HEK293 (cell line): ENCODE measurements around the gene MECP2.

Experiments used
- CTCF ChIA-PET: fragments of 350-600 bp; formaldehyde crosslinking; extraction: SDS; loops from one replicate; lab custom pipeline; 2021; ENCODE audit warnings: antibody characterized with exemption; lab: Yijun Ruan, JAX
- POLR2A ChIA-PET: fragments of 300-600 bp; formaldehyde crosslinking; extraction: SDS; loops from one replicate; lab custom pipeline; 2020; ENCODE audit warnings: antibody characterized with exemption, inconsistent platforms; lab: Yijun Ruan, JAX
- H3K27ac ChIP-seq: fragments of 200-500 bp; sonication (Bioruptor generic); 2 replicates; pipeline ENCODE4 v1.5.1; 2014; ENCODE audit warnings: low read depth, low read length, control low read depth, inconsistent platforms; ENCODE audit errors: extremely low read depth
- H3K36me3 ChIP-seq, 2 experiments: fragments of 200-500 bp in 1 of 2; sonication (Bioruptor generic) in 1 of 2; 1 replicate in 1 of 2; 2 replicates in 1 of 2; pipeline ENCODE4 v1.5.1; 2014 to 2017; ENCODE audit warnings: inconsistent platforms in 2 of 2, low read length in 2 of 2; ENCODE audit not compliant: control insufficient read depth in 2 of 2, insufficient read depth in 1 of 2
- H3K4me1 ChIP-seq: fragments of 200-500 bp; sonication (Bioruptor generic); 2 replicates; pipeline ENCODE4 v1.5.1; 2014; ENCODE audit warnings: mild to moderate bottlenecking, low read length, inconsistent platforms; ENCODE audit not compliant: control insufficient read depth, insufficient read depth
- H3K4me3 ChIP-seq: 2 replicates; pipeline ENCODE4 v1.5.1; 2011; ENCODE audit warnings: low read depth, mild to moderate bottlenecking, control low read depth, low read length, moderate library complexity
- H3K9me3 ChIP-seq: fragments of 200-500 bp; sonication (Bioruptor generic); 2 replicates; pipeline ENCODE4 v1.5.1; 2014; ENCODE audit warnings: low read depth, low read length, inconsistent platforms; ENCODE audit not compliant: control insufficient read depth, insufficient read depth
- EGR2 ChIP-seq: fragments of 450-650 bp; formaldehyde crosslinking; IDR thresholded peaks from 2 replicates; pipeline ENCODE4 v1.5.1; 2016; ENCODE audit warnings: low read depth, missing biosample characterization, missing genetic modification characterization
- GLIS1 ChIP-seq: fragments of 450-650 bp; formaldehyde crosslinking; IDR thresholded peaks from 2 replicates; pipeline ENCODE4 v1.5.1; 2016; ENCODE audit warnings: missing biosample characterization, missing genetic modification characterization
- HOXD13 ChIP-seq: sonication (generic); formaldehyde crosslinking; IDR thresholded peaks from 2 replicates; pipeline ENCODE4 v1.8.0; 2022; ENCODE audit warnings: missing genetic modification reagents, borderline replicate concordance
- KLF8 ChIP-seq: fragments of 450-650 bp; formaldehyde crosslinking; IDR thresholded peaks from 2 replicates; pipeline ENCODE4 v1.5.1; 2016; ENCODE audit warnings: missing biosample characterization, missing genetic modification characterization
- OVOL3 ChIP-seq: fragments of 450-650 bp; formaldehyde crosslinking; IDR thresholded peaks from 2 replicates; pipeline ENCODE4 v1.5.1; 2016; ENCODE audit warnings: missing biosample characterization, missing genetic modification characterization
- SALL2 ChIP-seq: fragments of 450-650 bp; formaldehyde crosslinking; IDR thresholded peaks from 2 replicates; pipeline ENCODE4 v1.5.0; 2017; ENCODE audit warnings: missing biosample characterization, mild to moderate bottlenecking, missing genetic modification characterization, borderline replicate concordance
- TCF7L2 ChIP-seq: IDR thresholded peaks from 2 replicates; pipeline ENCODE4 v1.6.1; 2011; ENCODE audit warnings: low read depth, mild to moderate bottlenecking, inconsistent platforms, low read length, moderate library complexity, borderline replicate concordance
- ZNF175 ChIP-seq: fragments of 450-650 bp; formaldehyde crosslinking; IDR thresholded peaks from 2 replicates; pipeline ENCODE4 v1.5.1; 2016; ENCODE audit warnings: missing biosample characterization, missing genetic modification characterization
- ZNF221 ChIP-seq: fragments of 450-650 bp; formaldehyde crosslinking; IDR thresholded peaks from 2 replicates; pipeline ENCODE4 v1.5.1; 2017; ENCODE audit warnings: missing biosample characterization, missing genetic modification characterization, borderline replicate concordance
- ZNF341 ChIP-seq: fragments of 450-650 bp; formaldehyde crosslinking; IDR thresholded peaks from 2 replicates; pipeline ENCODE4; 2016; ENCODE audit warnings: low read depth, missing biosample characterization, missing genetic modification characterization
- ZNF350 ChIP-seq: fragments of 450-650 bp; formaldehyde crosslinking; IDR thresholded peaks from 2 replicates; pipeline ENCODE4 v1.5.0; 2017; ENCODE audit warnings: missing biosample characterization, mild to moderate bottlenecking, missing genetic modification characterization
- ZNF473 ChIP-seq: fragments of 450-650 bp; formaldehyde crosslinking; IDR thresholded peaks from 2 replicates; pipeline ENCODE4 v1.5.1; 2017; ENCODE audit warnings: missing biosample characterization, missing genetic modification characterization
- ZNF48 ChIP-seq: fragments of 450-650 bp; formaldehyde crosslinking; IDR thresholded peaks from 2 replicates; pipeline ENCODE4 v1.5.1; 2016; ENCODE audit warnings: missing biosample characterization, missing genetic modification characterization
- ZNF555 ChIP-seq: fragments of 450-650 bp; formaldehyde crosslinking; conservative IDR thresholded peaks from 2 replicates; pipeline ENCODE4 v1.5.1; 2017; ENCODE audit warnings: missing biosample characterization, mild to moderate bottlenecking, missing genetic modification characterization, inconsistent platforms
- ZNF600 ChIP-seq: fragments of 450-650 bp; formaldehyde crosslinking; IDR thresholded peaks from 2 replicates; pipeline ENCODE4 v1.5.1; 2016; ENCODE audit warnings: missing biosample characterization, missing genetic modification characterization
- ZSCAN16 ChIP-seq: fragments of 450-650 bp; formaldehyde crosslinking; IDR thresholded peaks from 2 replicates; pipeline ENCODE4 v1.5.1; 2016; ENCODE audit warnings: missing biosample characterization, missing genetic modification characterization
- ZSCAN23 ChIP-seq: fragments of 450-650 bp; formaldehyde crosslinking; IDR thresholded peaks from 2 replicates; pipeline ENCODE4 v1.5.1; 2016; ENCODE audit warnings: missing biosample characterization, missing genetic modification characterization
- TF ChIP-seq, protein P1 (sequence below): fragments of 450-650 bp; formaldehyde crosslinking; IDR thresholded peaks from 2 replicates; pipeline ENCODE4 v1.5.1; 2016; ENCODE audit warnings: missing biosample characterization, missing genetic modification characterization
- TF ChIP-seq, protein P2 (sequence below): fragments of 450-650 bp; formaldehyde crosslinking; IDR thresholded peaks from 2 replicates; pipeline ENCODE4 v1.5.1; 2016; ENCODE audit warnings: missing biosample characterization, missing genetic modification characterization
- TF ChIP-seq, protein P3 (sequence below): fragments of 450-650 bp; formaldehyde crosslinking; IDR thresholded peaks from 2 replicates; pipeline ENCODE4 v1.5.1; 2017; ENCODE audit warnings: missing biosample characterization, missing genetic modification characterization
- TF ChIP-seq, protein P4 (sequence below): fragments of 450-650 bp; formaldehyde crosslinking; IDR thresholded peaks from 2 replicates; pipeline ENCODE4 v1.5.1; 2016; ENCODE audit warnings: missing biosample characterization, missing genetic modification characterization
- TF ChIP-seq, protein P5 (sequence below): fragments of 450-650 bp; formaldehyde crosslinking; IDR thresholded peaks from 2 replicates; pipeline ENCODE4 v1.5.1; 2016; ENCODE audit warnings: missing biosample characterization, missing genetic modification characterization
- TF ChIP-seq, protein P6 (sequence below): fragments of 450-650 bp; formaldehyde crosslinking; conservative IDR thresholded peaks from 2 replicates; pipeline ENCODE4 v1.5.1; 2016; ENCODE audit warnings: low read depth, missing biosample characterization, missing genetic modification characterization

The MECP2 gene

DNA sequence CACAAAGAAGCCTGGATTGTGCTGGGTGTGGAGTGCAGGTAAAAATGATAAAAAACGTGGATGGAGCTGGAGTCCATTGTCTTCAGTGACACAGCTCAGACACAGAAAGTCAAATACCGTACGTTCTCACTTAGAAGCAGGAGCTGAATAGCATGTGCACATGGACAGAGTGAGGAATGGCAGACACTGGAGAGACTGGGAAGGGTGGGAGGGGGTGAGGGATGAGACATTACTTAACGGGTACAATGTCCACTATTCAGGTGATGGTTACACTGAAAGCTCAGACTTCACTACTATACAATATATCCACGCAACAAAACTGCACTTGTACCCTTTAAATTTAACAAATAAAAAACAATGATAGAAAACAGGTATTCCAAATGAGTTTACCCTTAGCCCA lies 59.8 kb downstream of the MECP2 start:
- H3K4me1 ChIP-seq, result no peaks in the 10 kb centered on the region
- no peaks in the 10 kb centered on the region for H3K9me3 ChIP-seq
- H3K4me3 ChIP-seq, result no peak overlapping the region
- ChIA-PET POLR2A (no interaction called here), CTCF (interaction anchor here (2.1 to 4.8 kb wide), 2 partner anchors 14 to 24 kb away, joined by 6 to 24 read pairs; no protein-coding TSS in a partner anchor)
- no peak overlapping the region for H3K27ac ChIP-seq
- TF ChIP-seq ZNF221, result no peak
- no peak for TF ChIP-seq ZSCAN23 (tag by site-specific recombination)
- TF ChIP-seq ZNF473 (tag by site-specific recombination), result no peak
- TF ChIP-seq, protein P1, sequence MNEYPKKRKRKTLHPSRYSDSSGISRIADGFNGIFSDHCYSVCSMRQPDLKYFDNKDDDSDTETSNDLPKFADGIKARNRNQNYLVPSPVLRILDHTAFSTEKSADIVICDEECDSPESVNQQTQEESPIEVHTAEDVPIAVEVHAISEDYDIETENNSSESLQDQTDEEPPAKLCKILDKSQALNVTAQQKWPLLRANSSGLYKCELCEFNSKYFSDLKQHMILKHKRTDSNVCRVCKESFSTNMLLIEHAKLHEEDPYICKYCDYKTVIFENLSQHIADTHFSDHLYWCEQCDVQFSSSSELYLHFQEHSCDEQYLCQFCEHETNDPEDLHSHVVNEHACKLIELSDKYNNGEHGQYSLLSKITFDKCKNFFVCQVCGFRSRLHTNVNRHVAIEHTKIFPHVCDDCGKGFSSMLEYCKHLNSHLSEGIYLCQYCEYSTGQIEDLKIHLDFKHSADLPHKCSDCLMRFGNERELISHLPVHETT (tag by site-specific recombination), result no peak
- TF ChIP-seq, protein P2, sequence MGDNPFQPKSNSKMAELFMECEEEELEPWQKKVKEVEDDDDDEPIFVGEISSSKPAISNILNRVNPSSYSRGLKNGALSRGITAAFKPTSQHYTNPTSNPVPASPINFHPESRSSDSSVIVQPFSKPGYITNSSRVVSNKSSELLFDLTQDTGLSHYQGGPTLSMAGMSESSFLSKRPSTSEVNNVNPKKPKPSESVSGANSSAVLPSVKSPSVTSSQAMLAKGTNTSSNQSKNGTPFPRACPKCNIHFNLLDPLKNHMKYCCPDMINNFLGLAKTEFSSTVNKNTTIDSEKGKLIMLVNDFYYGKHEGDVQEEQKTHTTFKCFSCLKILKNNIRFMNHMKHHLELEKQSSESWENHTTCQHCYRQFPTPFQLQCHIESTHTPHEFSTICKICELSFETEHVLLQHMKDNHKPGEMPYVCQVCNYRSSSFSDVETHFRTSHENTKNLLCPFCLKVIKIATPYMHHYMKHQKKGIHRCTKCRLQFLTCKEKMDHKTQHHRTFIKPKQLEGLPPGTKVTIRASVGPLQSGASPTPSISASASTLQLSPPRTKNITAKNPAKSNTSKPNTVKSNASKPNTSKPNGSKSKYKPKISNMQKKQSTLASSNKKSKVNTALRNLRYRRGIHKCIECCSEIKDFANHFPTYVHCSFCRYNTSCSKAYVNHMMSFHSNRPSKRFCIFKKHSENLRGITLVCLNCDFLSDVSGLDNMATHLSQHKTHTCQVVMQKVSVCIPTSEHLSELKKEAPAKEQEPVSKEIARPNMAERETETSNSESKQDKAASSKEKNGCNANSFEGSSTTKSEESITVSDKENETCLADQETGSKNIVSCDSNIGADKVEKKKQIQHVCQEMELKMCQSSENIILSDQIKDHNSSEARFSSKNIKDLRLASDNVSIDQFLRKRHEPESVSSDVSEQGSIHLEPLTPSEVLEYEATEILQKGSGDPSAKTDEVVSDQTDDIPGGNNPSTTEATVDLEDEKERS (tag by site-specific recombination), result no peak
- TF ChIP-seq ZNF350, result no peak
- no peak for TF ChIP-seq ZSCAN16 (tag by site-specific recombination)
- TF ChIP-seq TCF7L2, result no peak
- no peak for TF ChIP-seq OVOL3 (tag by site-specific recombination)
- TF ChIP-seq, protein P3, sequence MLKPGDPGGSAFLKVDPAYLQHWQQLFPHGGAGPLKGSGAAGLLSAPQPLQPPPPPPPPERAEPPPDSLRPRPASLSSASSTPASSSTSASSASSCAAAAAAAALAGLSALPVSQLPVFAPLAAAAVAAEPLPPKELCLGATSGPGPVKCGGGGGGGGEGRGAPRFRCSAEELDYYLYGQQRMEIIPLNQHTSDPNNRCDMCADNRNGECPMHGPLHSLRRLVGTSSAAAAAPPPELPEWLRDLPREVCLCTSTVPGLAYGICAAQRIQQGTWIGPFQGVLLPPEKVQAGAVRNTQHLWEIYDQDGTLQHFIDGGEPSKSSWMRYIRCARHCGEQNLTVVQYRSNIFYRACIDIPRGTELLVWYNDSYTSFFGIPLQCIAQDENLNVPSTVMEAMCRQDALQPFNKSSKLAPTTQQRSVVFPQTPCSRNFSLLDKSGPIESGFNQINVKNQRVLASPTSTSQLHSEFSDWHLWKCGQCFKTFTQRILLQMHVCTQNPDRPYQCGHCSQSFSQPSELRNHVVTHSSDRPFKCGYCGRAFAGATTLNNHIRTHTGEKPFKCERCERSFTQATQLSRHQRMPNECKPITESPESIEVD (tag by site-specific recombination), result no peak
- no peak for TF ChIP-seq EGR2 (tag by site-specific recombination)
- TF ChIP-seq KLF8, result no peak
- TF ChIP-seq HOXD13 (CRISPR knock-in tag), result no peak
- TF ChIP-seq, protein P4, sequence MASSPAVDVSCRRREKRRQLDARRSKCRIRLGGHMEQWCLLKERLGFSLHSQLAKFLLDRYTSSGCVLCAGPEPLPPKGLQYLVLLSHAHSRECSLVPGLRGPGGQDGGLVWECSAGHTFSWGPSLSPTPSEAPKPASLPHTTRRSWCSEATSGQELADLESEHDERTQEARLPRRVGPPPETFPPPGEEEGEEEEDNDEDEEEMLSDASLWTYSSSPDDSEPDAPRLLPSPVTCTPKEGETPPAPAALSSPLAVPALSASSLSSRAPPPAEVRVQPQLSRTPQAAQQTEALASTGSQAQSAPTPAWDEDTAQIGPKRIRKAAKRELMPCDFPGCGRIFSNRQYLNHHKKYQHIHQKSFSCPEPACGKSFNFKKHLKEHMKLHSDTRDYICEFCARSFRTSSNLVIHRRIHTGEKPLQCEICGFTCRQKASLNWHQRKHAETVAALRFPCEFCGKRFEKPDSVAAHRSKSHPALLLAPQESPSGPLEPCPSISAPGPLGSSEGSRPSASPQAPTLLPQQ (tag by site-specific recombination), result no peak
- no peak for TF ChIP-seq SALL2
- no peak for TF ChIP-seq ZNF555 (tag by site-specific recombination)
- TF ChIP-seq ZNF175 (tag by site-specific recombination), result no peak
- TF ChIP-seq ZNF600 (tag by site-specific recombination), result no peak
- TF ChIP-seq, all 188 proteins: peak for 0
- peaks cover 0 to 14% of the 10 kb centered on the region in 2 experiments; a peak in 2 of 3 replicates for H3K36me3 ChIP-seq

DNA sequence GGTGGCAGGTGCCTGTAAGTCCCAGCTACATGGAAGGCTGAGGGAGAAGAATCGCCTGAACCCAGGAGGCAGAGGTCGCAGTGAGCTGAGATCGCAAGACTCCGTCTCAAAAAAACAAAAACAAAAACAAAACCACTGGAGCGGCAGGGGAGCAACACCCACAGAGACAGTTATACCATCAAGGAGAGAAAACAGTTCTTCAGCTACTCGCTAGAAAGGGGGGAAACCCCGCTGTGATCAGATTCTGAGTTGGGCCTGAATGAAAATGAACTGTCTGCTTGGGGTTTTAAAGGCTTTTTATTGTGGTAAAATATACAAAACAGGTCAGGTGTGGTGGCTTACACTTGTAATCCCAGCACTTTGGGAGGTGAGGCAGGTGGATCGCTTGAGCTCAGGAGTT lies 61.0 kb downstream of the MECP2 start:
- Histone ChIP-seq H3K4me3 (no peak overlapping the region), H3K9me3 (no peaks in the 10 kb centered on the region), H3K27ac (no peak overlapping the region), H3K36me3 (peaks cover 0 to 26% of the 10 kb centered on the region in 2 experiments; a peak in 2 of 3 replicates), H3K4me1 (no peaks in the 10 kb centered on the region)
- POLR2A ChIA-PET, result no interaction called here
- CTCF ChIA-PET, result interaction anchor here (2.1 kb wide), 1 partner anchor 23 kb away, joined by 6 read pairs; no protein-coding TSS in a partner anchor
- TF ChIP-seq, protein P5, sequence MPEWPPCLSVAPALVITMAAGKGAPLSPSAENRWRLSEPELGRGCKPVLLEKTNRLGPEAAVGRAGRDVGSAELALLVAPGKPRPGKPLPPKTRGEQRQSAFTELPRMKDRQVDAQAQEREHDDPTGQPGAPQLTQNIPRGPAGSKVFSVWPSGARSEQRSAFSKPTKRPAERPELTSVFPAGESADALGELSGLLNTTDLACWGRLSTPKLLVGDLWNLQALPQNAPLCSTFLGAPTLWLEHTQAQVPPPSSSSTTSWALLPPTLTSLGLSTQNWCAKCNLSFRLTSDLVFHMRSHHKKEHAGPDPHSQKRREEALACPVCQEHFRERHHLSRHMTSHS, result no peak
- TF ChIP-seq ZNF48 (tag by site-specific recombination) (no peak), ZNF341 (tag by site-specific recombination) (peak; percentile 54; the same call in 1 of the 2 replicates), GLIS1 (peak; percentile 56)
- TF ChIP-seq, protein P6, sequence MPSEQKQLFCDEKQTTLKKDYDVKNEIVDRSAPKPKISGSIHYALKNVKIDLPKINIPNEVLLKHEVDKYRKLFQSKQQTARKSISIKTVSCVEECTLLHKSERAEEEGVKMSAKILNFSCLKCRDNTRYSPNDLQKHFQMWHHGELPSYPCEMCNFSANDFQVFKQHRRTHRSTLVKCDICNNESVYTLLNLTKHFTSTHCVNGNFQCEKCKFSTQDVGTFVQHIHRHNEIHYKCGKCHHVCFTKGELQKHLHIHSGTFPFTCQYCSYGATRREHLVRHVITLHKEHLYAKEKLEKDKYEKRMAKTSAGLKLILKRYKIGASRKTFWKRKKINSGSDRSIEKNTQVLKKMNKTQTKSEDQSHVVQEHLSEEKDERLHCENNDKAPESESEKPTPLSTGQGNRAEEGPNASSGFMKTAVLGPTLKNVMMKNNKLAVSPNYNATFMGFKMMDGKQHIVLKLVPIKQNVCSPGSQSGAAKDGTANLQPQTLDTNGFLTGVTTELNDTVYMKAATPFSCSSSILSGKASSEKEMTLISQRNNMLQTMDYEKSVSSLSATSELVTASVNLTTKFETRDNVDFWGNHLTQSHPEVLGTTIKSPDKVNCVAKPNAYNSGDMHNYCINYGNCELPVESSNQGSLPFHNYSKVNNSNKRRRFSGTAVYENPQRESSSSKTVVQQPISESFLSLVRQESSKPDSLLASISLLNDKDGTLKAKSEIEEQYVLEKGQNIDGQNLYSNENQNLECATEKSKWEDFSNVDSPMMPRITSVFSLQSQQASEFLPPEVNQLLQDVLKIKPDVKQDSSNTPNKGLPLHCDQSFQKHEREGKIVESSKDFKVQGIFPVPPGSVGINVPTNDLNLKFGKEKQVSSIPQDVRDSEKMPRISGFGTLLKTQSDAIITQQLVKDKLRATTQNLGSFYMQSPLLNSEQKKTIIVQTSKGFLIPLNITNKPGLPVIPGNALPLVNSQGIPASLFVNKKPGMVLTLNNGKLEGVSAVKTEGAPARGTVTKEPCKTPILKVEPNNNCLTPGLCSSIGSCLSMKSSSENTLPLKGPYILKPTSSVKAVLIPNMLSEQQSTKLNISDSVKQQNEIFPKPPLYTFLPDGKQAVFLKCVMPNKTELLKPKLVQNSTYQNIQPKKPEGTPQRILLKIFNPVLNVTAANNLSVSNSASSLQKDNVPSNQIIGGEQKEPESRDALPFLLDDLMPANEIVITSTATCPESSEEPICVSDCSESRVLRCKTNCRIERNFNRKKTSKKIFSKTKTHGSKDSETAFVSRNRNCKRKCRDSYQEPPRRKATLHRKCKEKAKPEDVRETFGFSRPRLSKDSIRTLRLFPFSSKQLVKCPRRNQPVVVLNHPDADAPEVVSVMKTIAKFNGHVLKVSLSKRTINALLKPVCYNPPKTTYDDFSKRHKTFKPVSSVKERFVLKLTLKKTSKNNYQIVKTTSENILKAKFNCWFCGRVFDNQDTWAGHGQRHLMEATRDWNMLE, result no peak
